Dendritic cell treated with granulocyte-macrophage colony-stimulating factor and Interleukin-4, amounts not matched to agents 40 ng/mL and 50 ng/mL, for 4 days (primary cell): ENCODE results near the gene RAP1A.
"Not testable (repeated sequence)": the region's sequence is repeated elsewhere in the genome, so short reads cannot be mapped to it uniquely, and the experiment has no call there.

Experiments used
- H3K27ac Mint-ChIP-seq: one replicate; pipeline ENCODE4 v1.8.0; 2022; ENCODE audit warnings: mild to moderate bottlenecking, mixed read lengths
- H3K27me3 Mint-ChIP-seq: one replicate; pipeline ENCODE4 v1.8.0; 2022; ENCODE audit warnings: mild to moderate bottlenecking, mixed read lengths
- H3K36me3 Mint-ChIP-seq: one replicate; pipeline ENCODE4 v1.8.0; 2022; ENCODE audit warnings: low read depth, mixed read lengths
- H3K4me1 Mint-ChIP-seq: one replicate; pipeline ENCODE4 v1.8.0; 2022; ENCODE audit warnings: low read depth, mixed read lengths
- H3K4me3 Mint-ChIP-seq: one replicate; pipeline ENCODE4 v1.8.0; 2022; ENCODE audit warnings: mild to moderate bottlenecking, moderate library complexity, mixed read lengths
- H3K9me3 Mint-ChIP-seq: one replicate; pipeline ENCODE4 v1.8.0; 2022; ENCODE audit warnings: mixed read lengths
- intact Hi-C: fragments of 100-400 bp; cut with micrococcal nuclease; formaldehyde crosslinking; loops from one replicate; pipeline ENCODE4 v1.15.0; 2022

RAP1A gene

DNA sequence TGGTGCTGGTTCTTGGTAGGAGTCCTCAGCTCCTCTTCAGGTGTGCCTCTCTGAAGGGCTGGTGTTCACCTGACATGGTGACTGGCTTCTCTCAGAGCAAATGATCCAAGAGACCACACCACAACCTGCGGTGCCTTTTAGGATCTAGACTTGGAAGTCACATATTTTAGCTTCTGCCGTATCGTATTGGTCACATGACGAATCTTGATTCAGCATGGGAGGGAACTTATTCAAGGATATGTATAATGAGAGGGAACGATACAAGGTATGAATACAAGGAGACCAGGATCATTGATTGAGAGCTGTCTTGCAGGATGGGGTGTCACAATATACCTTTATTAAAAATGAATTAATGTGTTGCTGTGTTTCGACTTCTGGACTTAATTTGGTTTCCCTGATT is 58.0 kb downstream of the RAP1A start:
- Mint-ChIP-seq H3K36me3 (peaks cover 83% of the 10 kb centered on the region), H3K4me1 (peaks cover 19% of the 10 kb centered on the region), H3K27me3 (no peaks in the 10 kb centered on the region), H3K27ac (no peak overlapping the region), H3K9me3 (peaks cover 52% of the 10 kb centered on the region), H3K4me3 (no peak overlapping the region)
- intact Hi-C loops = no loop called here

GRCh38 chr1:111679541-111679940 is 60.0 kb downstream of the RAP1A start:
- Mint-ChIP-seq H3K36me3 (peaks cover 78% of the 10 kb centered on the region), H3K4me3 (no peak overlapping the region), H3K27me3 (no peaks in the 10 kb centered on the region), H3K4me1 (peaks cover 14% of the 10 kb centered on the region), H3K9me3 (peaks cover 66% of the 10 kb centered on the region), H3K27ac (no peak overlapping the region)
- intact Hi-C loops = no loop called here

- intact Hi-C loops, H3K27me3 Mint-ChIP-seq, H3K27ac Mint-ChIP-seq, H3K4me3 Mint-ChIP-seq: not testable (repeated sequence)
- Mint-ChIP-seq H3K4me1 (peaks cover 11% of the 10 kb centered on the region), H3K36me3 (peaks cover 75% of the 10 kb centered on the region), H3K9me3 (peaks cover 66% of the 10 kb centered on the region)
Measured at GRCh38 chr1:111680212-111680800, 60.7 kb downstream of the RAP1A start.

- H3K4me3 Mint-ChIP-seq, H3K27me3 Mint-ChIP-seq, intact Hi-C loops, H3K27ac Mint-ChIP-seq: not testable (repeated sequence)
- Mint-ChIP-seq H3K4me1 (peaks cover 25% of the 10 kb centered on the region), H3K36me3 (peaks cover 59% of the 10 kb centered on the region), H3K9me3 (peaks cover 55% of the 10 kb centered on the region)
Measured at GRCh38 chr1:111685293-111686153, 65.9 kb downstream of the RAP1A start.

GRCh38 chr1:111690306-111690617 is 70.7 kb downstream of the RAP1A start:
- no peaks in the 10 kb centered on the region for H3K27me3 Mint-ChIP-seq
- intact Hi-C loops = no loop called here
- H3K4me3 Mint-ChIP-seq = no peak overlapping the region
- H3K9me3 Mint-ChIP-seq = peaks cover 13% of the 10 kb centered on the region
- H3K4me1 Mint-ChIP-seq = peaks cover 46% of the 10 kb centered on the region
- H3K36me3 Mint-ChIP-seq = peaks cover 68% of the 10 kb centered on the region
- H3K27ac Mint-ChIP-seq = peak overlapping the region; percentile 72

GRCh38 chr1:111691886-111692285 is 72.3 kb downstream of the RAP1A start:
- H3K4me3 Mint-ChIP-seq = no peak overlapping the region
- H3K4me1 Mint-ChIP-seq = peaks cover 46% of the 10 kb centered on the region
- intact Hi-C loops = no loop called here
- H3K9me3 Mint-ChIP-seq = peaks cover 9% of the 10 kb centered on the region
- peak overlapping the region; percentile 10 for H3K27ac Mint-ChIP-seq
- no peaks in the 10 kb centered on the region for H3K27me3 Mint-ChIP-seq
- H3K36me3 Mint-ChIP-seq = peaks cover 76% of the 10 kb centered on the region

- Mint-ChIP-seq H3K27me3 (no peaks in the 10 kb centered on the region), H3K27ac (no peak overlapping the region), H3K4me3 (no peak overlapping the region), H3K4me1 (peaks cover 33% of the 10 kb centered on the region), H3K36me3 (peaks cover 89% of the 10 kb centered on the region), H3K9me3 (no peaks in the 10 kb centered on the region)
- intact Hi-C loops = no loop called here
Measured at GRCh38 chr1:111695801-111696200, 76.2 kb downstream of the RAP1A start.

DNA sequence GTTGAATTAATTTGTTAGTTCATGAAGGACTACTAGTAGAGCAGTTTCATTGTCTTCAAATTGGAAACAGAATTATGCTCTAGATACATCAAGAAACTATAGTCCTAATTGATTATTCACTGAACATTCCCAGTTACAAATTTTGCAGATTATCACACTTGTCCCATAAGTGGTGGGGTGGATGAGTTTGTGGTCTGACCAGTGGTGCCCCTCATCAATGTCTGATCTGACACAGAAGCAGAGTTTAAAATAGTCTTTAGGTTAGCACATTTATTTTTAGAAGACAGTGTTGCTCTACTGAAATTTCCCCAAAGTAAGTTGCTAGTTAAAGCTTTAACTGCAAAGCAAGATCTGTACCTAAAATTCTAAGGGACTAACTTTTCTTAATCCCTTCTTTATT is 76.7 kb downstream of the RAP1A start:
- Mint-ChIP-seq H3K4me3 (no peak overlapping the region), H3K4me1 (peaks cover 33% of the 10 kb centered on the region), H3K27me3 (no peaks in the 10 kb centered on the region), H3K27ac (no peak overlapping the region), H3K36me3 (peaks cover 92% of the 10 kb centered on the region), H3K9me3 (no peaks in the 10 kb centered on the region)
- intact Hi-C loops = no loop called here

GRCh38 chr1:111699268-111699667 is 79.7 kb downstream of the RAP1A start:
- Mint-ChIP-seq H3K27me3 (no peaks in the 10 kb centered on the region), H3K4me3 (no peak overlapping the region), H3K9me3 (no peaks in the 10 kb centered on the region), H3K4me1 (peaks cover 13% of the 10 kb centered on the region), H3K27ac (no peak overlapping the region), H3K36me3 (peaks cover 92% of the 10 kb centered on the region)
- intact Hi-C loops = no loop called here

GRCh38 chr1:111702504-111703050 is 83.0 kb downstream of the RAP1A start:
- Mint-ChIP-seq H3K9me3 (no peaks in the 10 kb centered on the region), H3K27ac (no peak overlapping the region), H3K27me3 (no peaks in the 10 kb centered on the region), H3K4me1 (peaks cover 13% of the 10 kb centered on the region), H3K4me3 (no peak overlapping the region), H3K36me3 (peaks cover 88% of the 10 kb centered on the region)
- intact Hi-C loops = loop anchor here (10.0 kb wide), 1 partner anchor 48 kb away; no protein-coding TSS in a partner anchor

DNA sequence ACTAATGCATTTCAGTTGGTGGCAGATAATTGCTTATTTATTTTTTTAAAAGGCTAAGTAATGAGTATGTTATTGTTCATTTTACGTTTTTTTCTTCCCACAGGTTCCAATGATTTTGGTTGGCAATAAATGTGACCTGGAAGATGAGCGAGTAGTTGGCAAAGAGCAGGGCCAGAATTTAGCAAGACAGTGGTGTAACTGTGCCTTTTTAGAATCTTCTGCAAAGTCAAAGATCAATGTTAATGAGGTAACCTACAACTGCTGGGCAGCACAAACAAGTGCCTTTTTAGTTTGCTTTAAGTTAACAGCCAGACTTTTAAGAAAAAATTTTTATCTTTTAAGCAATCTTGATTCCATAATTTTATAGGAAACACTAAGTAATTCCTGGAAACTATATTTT is 84.7 kb downstream of the RAP1A start:
- Mint-ChIP-seq H3K9me3 (no peaks in the 10 kb centered on the region), H3K36me3 (peaks cover 89% of the 10 kb centered on the region), H3K4me3 (no peak overlapping the region), H3K27ac (no peak overlapping the region), H3K4me1 (peaks cover 12% of the 10 kb centered on the region), H3K27me3 (no peaks in the 10 kb centered on the region)
- intact Hi-C loops = loop anchor here (10.0 kb wide), 1 partner anchor 49 kb away; no protein-coding TSS in a partner anchor

- H3K36me3 Mint-ChIP-seq = peaks cover 89% of the 10 kb centered on the region
- no peak overlapping the region for H3K4me3 Mint-ChIP-seq
- H3K9me3 Mint-ChIP-seq = no peaks in the 10 kb centered on the region
- no peaks in the 10 kb centered on the region for H3K27me3 Mint-ChIP-seq
- H3K4me1 Mint-ChIP-seq = peaks cover 7% of the 10 kb centered on the region
- H3K27ac Mint-ChIP-seq = no peak overlapping the region
- intact Hi-C loops = loop anchor here (10.0 kb wide), 1 partner anchor 50 kb away; no protein-coding TSS in a partner anchor
Measured at GRCh38 chr1:111704776-111705175, 85.2 kb downstream of the RAP1A start.

DNA sequence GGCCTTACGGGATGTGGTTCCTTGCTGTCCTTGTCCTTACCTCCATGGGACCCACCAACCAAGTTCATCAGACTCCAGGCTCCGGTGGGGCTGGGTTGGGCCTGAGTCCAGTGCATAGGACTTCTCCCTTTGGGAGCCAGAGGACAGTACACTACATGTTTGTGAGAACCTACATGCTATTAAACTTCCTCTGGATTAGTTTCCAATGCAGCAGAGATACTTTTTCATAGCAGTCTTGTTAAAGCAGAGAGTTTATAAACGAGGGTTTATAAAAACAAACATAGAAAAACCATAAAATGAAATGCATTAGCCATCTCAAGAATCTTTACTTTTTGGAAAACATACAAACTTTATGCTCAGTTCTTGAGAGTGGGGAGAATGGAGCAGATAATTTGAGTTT is 86.3 kb downstream of the RAP1A start:
- intact Hi-C loops = loop anchor here (10.0 kb wide), 1 partner anchor 51 kb away; no protein-coding TSS in a partner anchor
- H3K27me3 Mint-ChIP-seq = no peaks in the 10 kb centered on the region
- H3K9me3 Mint-ChIP-seq = no peaks in the 10 kb centered on the region
- peaks cover 89% of the 10 kb centered on the region for H3K36me3 Mint-ChIP-seq
- H3K27ac Mint-ChIP-seq = no peak overlapping the region
- H3K4me3 Mint-ChIP-seq = no peak overlapping the region
- H3K4me1 Mint-ChIP-seq = peaks cover 5% of the 10 kb centered on the region

GRCh38 chr1:111706921-111707320 is 87.3 kb downstream of the RAP1A start:
- intact Hi-C loops = loop anchor here (10.0 kb wide), 1 partner anchor 52 kb away; no protein-coding TSS in a partner anchor
- Mint-ChIP-seq H3K4me3 (no peak overlapping the region), H3K27me3 (no peaks in the 10 kb centered on the region), H3K4me1 (peaks cover 5% of the 10 kb centered on the region), H3K27ac (no peak overlapping the region), H3K36me3 (peaks cover 86% of the 10 kb centered on the region), H3K9me3 (no peaks in the 10 kb centered on the region)
